ENCODE data around the gene NEBL.

NEBL gene

DNA sequence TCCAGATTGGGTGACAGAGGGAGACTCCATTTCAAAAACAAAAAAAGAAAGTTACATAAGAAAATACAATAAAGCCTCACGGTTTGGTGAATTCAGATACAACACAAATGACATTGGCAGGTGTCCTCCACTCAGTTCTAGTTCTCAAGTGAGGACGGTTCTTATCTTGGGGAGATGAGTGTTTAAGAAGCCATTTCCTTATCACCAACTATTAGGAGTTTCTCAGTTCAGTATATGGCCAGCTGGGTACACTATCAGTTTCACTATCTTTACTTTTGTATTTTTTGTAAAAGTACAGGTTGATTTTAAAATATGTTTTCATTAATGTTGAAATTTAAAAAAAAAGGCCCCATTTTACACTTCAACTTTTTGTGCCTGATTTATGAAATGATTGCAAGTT lies 36.6 kb upstream of the NEBL start:
- TF ChIP-seq, protein P1, sequence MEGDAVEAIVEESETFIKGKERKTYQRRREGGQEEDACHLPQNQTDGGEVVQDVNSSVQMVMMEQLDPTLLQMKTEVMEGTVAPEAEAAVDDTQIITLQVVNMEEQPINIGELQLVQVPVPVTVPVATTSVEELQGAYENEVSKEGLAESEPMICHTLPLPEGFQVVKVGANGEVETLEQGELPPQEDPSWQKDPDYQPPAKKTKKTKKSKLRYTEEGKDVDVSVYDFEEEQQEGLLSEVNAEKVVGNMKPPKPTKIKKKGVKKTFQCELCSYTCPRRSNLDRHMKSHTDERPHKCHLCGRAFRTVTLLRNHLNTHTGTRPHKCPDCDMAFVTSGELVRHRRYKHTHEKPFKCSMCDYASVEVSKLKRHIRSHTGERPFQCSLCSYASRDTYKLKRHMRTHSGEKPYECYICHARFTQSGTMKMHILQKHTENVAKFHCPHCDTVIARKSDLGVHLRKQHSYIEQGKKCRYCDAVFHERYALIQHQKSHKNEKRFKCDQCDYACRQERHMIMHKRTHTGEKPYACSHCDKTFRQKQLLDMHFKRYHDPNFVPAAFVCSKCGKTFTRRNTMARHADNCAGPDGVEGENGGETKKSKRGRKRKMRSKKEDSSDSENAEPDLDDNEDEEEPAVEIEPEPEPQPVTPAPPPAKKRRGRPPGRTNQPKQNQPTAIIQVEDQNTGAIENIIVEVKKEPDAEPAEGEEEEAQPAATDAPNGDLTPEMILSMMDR (IDR thresholded peaks at IDR 0.05; ENCODE audit: low read depth, low read length): no peak
- DNase-seq (ENCODE audit: extremely low read depth, low read depth): no peak

DNA sequence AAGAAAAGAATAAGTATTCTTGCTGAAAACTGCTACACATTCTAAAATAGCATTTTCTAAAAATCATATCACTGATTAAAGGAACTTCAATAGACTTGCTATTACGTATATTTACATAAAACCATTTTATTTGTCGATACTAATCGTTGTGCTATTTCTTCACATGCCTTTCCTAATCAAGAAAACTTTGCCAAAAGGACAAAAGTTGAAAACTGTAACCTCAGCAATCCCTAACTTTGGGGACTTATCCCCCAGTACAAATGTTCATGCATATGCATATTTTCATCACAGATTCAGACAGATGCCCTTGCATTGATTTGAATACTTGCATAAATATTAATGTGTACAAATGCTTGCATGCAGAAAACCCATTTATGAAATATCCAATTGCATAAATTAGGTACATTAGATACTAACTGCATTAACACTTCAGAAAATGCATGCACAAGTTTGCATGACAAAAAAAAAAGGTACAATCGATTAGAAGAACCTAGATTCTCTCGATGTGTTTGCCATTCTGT lies 35.6 kb upstream of the NEBL start:
- TF ChIP-seq, protein P1 (IDR thresholded peaks at IDR 0.05; ENCODE audit: low read depth, low read length): no peak

DNA sequence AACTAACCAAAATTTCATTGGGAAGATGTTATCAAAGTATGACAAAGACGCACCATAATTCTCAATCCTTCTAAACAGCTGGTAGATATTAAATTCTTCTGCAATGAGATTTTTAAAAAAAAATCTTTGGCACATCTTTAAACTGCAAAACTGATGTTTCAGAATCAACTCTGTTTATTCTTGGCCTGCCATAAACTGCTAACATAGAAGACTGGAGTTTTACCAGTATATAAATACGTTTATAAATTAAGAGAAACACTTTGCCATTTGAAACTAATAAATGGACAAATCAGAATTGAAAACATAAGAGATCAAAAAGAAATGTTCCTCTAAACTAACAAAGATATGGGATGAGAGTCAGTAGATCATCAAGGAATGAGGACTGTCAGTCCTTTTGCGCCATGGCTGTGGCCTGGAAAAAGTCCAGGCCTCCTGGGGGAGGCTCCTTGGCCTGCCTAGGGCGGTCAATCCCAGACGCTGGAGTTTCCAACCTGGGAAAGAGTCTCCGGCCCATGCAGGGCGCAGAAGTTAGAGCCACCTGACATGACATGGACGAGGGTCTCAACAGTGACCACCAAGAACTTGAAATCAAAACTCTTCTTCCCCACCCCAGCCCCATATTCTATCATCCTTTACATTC lies 34.2 kb upstream of the NEBL start:
- no peak for DNase-seq (ENCODE audit: extremely low read depth, low read depth)
- TF ChIP-seq, protein P1 (IDR thresholded peaks at IDR 0.05; ENCODE audit: low read depth, low read length): no peak

More for the DNA sequence above, 35.6 kb upstream of the NEBL start:
- DNase-seq (ENCODE audit: extremely low read depth, low read depth): no peak

DNA sequence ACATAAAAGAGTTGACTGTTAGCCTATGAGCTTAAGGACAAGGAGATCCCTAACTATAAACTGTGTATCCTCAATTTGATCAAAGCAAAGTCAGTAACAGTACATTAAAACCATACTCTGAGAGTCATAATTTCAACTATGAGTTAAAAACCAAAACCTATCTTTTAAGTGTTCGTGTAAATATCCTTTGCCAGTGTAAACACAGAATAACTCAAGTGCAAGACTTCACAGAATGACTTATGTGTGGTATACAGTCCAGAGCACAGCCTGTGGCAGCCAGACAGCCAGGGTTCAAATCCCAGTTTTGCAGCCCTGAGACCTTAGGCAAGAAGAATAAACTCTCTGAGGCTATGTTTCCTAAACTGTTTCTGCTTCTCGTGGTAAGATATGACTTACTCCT lies 30.3 kb upstream of the NEBL start:
- TF ChIP-seq, protein P1 (IDR thresholded peaks at IDR 0.05; ENCODE audit: low read depth, low read length): no peak

DNA sequence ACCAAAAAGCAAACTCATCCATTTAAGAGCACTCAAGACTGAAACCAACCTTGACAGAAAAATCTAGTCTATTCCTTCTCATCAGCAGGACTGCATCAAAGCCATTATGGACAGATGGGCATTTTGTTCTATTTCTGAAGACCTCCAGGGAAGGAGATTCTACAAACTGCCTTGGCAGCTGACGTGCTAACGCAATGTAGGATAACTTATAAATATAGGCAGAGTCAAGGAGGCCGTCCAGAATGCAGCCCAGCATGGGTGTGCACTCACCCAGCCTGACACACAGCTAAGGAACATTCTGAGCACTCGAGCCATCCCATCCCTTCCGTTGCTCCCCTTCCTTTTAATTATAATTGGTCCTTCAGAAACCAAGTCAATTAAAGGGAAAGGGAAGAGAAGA lies 25.3 kb upstream of the NEBL start:
- TF ChIP-seq, protein P1 (IDR thresholded peaks at IDR 0.05; ENCODE audit: low read depth, low read length): no peak
- DNase-seq (ENCODE audit: extremely low read depth, low read depth): no peak

More for the DNA sequence above, 30.3 kb upstream of the NEBL start:
- DNase-seq (ENCODE audit: extremely low read depth, low read depth): no peak

DNA sequence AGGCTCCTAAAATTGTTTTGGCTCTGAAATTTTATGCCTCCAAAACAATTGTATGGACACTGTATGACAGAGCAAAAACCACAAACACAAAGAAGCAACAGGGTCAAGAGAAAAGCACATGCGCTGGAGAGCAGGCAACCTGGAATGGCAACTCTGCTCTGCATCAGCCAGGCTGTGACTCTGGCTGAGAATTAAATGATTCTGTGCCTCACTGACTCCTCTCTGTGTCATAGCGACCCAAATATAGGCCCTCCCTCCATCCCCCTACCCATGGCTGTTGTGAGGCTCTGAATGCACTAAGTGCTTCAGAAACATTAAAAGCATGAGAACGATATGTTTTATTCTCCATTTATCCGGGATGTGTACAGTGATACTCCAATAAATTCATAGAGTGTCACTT lies 24.9 kb upstream of the NEBL start:
- TF ChIP-seq, protein P1 (IDR thresholded peaks at IDR 0.05; ENCODE audit: low read depth, low read length): no peak
- no peak for DNase-seq (ENCODE audit: extremely low read depth, low read depth)

DNA sequence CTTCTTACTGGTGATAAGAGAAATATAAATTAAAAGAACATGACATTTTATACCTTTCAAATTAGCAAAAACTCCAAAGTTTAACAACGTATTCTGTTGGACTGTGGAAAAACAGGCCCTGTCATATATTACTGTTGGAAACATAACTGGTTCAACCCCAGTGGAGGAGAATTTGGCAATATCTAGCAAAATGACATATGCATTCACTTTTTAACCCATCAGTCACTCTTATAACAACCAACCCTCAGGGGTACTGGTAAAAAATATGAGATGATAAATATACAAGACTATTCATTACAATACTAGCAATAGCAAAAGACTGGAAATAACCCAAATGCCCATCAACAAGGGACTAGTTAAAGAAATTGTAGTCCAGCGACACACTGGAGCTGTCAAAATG lies 22.9 kb upstream of the NEBL start:
- TF ChIP-seq, protein P1 (IDR thresholded peaks at IDR 0.05; ENCODE audit: low read depth, low read length): no peak

More for the DNA sequence above, 22.9 kb upstream of the NEBL start:
- no peak for DNase-seq (ENCODE audit: extremely low read depth, low read depth)

Data from AG09319 (cell line).